NT2/D1 (cell line): ENCODE measurements around the gene ZNF512B.

Experiments used
- YY1 ChIP-seq: IDR thresholded peaks from 2 replicates; pipeline ENCODE4 v1.6.1; 2011; ENCODE audit not compliant: insufficient read length, insufficient read depth
- ZNF274 ChIP-seq: IDR thresholded peaks from 2 replicates; pipeline ENCODE4 v1.6.1; 2011; ENCODE audit warnings: mild to moderate bottlenecking, low read depth, low read length

DNA sequence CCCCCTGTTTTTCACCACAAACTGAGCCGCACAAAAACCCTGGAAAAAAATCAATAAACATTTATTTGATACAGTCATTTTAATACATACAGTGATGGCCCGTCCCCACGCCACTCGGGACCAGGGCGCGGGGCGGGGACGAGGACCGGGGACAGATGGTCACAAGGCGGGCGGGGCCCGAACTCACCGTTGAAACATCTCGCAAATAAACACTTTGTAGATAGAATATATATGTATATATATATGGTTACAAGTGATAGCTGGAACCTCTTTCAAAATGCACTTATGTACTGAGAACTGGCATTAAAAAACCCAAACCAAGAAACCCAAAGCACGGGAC, 13.1 kb downstream of the ZNF512B start:
- TF ChIP-seq YY1 (no peak), ZNF274 (no peak)
